Epithelial cell of alveolus of lung (primary cell): ENCODE measurements around the gene SMKR1. TPM values are rescaled to one million over a fixed set of nuclear protein-coding genes. Genes with fewer than 3 reads are reported as not detected.

Source experiments
- total RNA-seq: library from RNA; depleted of rRNA; stranded (reverse); fragments of >200 nt; gene quantifications from 2 replicates; pipeline ENCODE4 v1.2.1, GENCODE V29; 2015

SMKR1 gene
- total RNA-seq: not detected in 2 replicates

DNA sequence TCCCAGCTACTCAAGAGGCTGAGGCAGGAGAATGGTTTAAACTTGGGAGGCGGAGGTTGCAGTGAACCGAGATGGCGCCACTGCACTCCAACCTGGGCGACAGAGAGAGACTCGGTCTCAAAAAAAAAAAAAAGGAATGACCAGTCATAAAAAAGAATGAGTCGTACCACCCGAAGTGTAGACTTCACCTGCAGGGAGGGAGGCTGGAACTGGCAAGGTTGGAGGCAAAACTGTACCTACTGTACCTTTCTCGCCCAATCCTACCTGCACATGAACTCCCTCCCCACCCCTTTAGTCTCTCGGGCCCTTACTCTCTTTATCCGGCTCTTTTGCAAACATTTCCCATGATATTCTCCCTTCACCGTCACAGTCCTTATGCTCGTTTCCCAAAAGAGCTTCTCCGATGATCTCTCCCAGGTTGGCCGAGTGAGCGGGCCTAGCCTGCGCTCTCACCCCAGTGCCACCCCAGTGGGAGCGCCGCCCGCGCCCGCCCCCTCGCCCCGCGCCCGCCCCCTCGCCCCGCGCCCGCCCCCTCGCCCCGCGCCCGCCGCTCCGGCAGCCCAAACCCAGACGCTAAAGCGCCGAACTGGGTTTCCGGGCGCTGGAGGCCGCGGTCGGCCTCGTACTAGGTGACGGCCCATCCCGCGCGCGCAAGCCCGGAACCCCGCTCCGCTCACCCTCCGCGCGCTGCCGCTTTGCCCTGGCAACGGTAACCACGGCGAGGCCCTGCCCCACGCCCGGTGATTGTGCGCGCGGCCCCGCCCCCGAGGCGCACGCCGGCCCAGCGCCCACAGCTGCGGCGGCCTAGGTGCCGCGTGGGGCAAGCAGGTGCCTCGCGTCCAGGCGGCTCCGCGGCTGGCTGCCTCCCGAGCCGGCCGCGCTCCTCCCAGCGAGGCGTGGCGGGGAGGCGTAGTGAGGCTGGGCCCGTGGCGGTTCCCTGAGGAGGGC is at the start of gene SMKR1:
TSS of gene SMKR1 (plus strand) at position 772 of the 948 bp plus-strand sequence. CDS start 294 bp downstream, outside the sequence.

Other genes with a start within 250 kb of the SMKR1 start
- gene STRIP2, start 68.1 kb upstream of the SMKR1 start, total RNA-seq: 2.1 and 3.4 TPM in 2 replicates
- gene NRF1, start 109.2 kb downstream of the SMKR1 start, total RNA-seq: 10.6 and 18.0 TPM in 2 replicates